Activated CD8-positive, alpha-beta T cell treated with anti-CD3 and anti-CD28 coated beads, Interleukin-2, amount 10 ng/mL, durations not matched to agents 7 days and 5 days (primary cell): ENCODE results near the gene ARNT2. TPM values are rescaled to one million over a fixed set of nuclear protein-coding genes. Genes with fewer than 3 reads are reported as not detected.
"Not testable (repeated sequence)": the region's sequence is repeated elsewhere in the genome, so short reads cannot be mapped to it uniquely, and the experiment has no call there.

Experiments used
- ATAC-seq: fragments of 150-1000 bp; cut with Tn5 transposase; one replicate; pipeline ENCODE4 v1.10.0; 2021; ENCODE audit warnings: moderate library complexity
- CTCF ChIA-PET: fragments of 350-600 bp; sonication (Branson Sonifier 250); formaldehyde crosslinking; loops from one replicate; lab custom pipeline; 2021; ENCODE audit warnings: antibody characterized with exemption; lab: Charles Lee
- POLR2A ChIA-PET: fragments of 350-600 bp; sonication (Branson Sonifier 250); formaldehyde crosslinking; loops from one replicate; lab custom pipeline; 2021; ENCODE audit warnings: antibody characterized with exemption; lab: Charles Lee
- DNase-seq: peaks from one replicate; pipeline ENCODE4 v3.0.0-alpha.2; 2020
- H3K27ac Mint-ChIP-seq: one replicate; pipeline ENCODE4 v1.8.0; 2021; ENCODE audit warnings: mild to moderate bottlenecking, mixed read lengths
- H3K27me3 Mint-ChIP-seq: one replicate; pipeline ENCODE4 v1.8.0; 2021; ENCODE audit warnings: low read depth, mixed read lengths
- H3K36me3 Mint-ChIP-seq: one replicate; pipeline ENCODE4 v1.8.0; 2021; ENCODE audit warnings: low read depth, mixed read lengths
- H3K4me1 Mint-ChIP-seq: one replicate; pipeline ENCODE4 v1.8.0; 2021; ENCODE audit warnings: low read depth, mixed read lengths
- H3K4me3 Mint-ChIP-seq: one replicate; pipeline ENCODE4 v1.8.0; 2021; ENCODE audit warnings: mild to moderate bottlenecking, mixed read lengths
- H3K9me3 Mint-ChIP-seq: one replicate; pipeline ENCODE4 v1.8.0; 2022; ENCODE audit warnings: mixed read lengths; ENCODE audit not compliant: insufficient read depth
- total RNA-seq, 2 experiments: library from RNA; stranded (reverse); gene quantifications; one replicate each; pipeline ENCODE4 v1.2.3, GENCODE V29; 2021

The ARNT2 gene
- total RNA-seq, 2 experiments from 2014 or later = not detected

- no peak overlapping the region for H3K27ac Mint-ChIP-seq
- H3K36me3 Mint-ChIP-seq = no peaks in the 10 kb centered on the region
- POLR2A ChIA-PET = no interaction called here
- peaks cover 4% of the 10 kb centered on the region for H3K27me3 Mint-ChIP-seq
- H3K4me1 Mint-ChIP-seq = no peaks in the 10 kb centered on the region
- no peaks in the 10 kb centered on the region for H3K9me3 Mint-ChIP-seq
- ATAC-seq (no peak), DNase-seq (no peak)
- CTCF ChIA-PET = no interaction called here
- H3K4me3 Mint-ChIP-seq = no peak overlapping the region
Measured at GRCh38 chr15:80633221-80633620, 229.0 kb downstream of the ARNT2 start.

DNA sequence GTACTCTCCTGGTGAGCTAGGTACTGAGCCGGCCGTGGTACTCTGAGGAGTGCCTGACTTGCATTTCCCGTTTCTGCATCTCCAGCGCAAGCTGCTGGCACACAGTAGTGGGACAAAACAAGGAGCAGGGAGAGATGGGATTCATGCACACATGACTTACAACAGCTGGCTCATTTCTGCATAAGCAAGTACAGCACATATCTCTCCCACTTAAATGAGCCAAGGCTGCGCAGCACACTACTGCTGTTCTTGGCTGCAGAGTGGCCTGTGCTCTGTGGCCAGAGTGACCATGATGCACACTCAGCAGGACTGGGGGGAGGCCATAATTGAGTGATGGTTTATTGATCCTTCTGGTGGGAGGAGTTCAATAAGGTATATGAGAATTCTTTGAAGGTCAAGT lies 231.8 kb downstream of the ARNT2 start:
- CTCF ChIA-PET = interaction anchor here (0.9 kb wide), 1 partner anchor 13 kb away, joined by 4 read pairs; no protein-coding TSS in a partner anchor
- Mint-ChIP-seq H3K9me3 (no peaks in the 10 kb centered on the region), H3K4me3 (no peak overlapping the region)

DNA sequence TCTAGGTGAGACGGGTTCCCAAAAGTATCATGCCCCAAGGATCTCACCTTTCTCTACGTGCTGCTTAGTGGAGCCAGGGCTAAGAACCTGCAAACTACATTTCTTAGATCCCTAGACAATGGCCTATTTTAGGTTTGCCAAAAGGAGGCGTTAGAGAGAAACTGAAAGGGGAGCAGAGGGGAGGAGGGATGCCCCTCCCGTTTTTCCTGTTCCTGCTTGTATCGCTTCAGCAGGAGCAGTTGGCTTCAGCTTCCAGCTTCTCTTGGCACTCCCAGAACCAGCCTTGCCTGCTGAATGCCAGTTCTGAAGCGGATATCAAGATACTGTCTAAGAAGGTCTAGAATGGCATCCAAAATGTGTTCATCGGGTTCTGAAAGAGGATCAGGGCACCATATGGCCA lies 232.5 kb downstream of the ARNT2 start:
- ATAC-seq = no peak
- Mint-ChIP-seq H3K4me3 (no peak overlapping the region), H3K9me3 (no peaks in the 10 kb centered on the region), H3K36me3 (no peaks in the 10 kb centered on the region), H3K27ac (no peak overlapping the region), H3K4me1 (no peaks in the 10 kb centered on the region), H3K27me3 (peaks cover 4% of the 10 kb centered on the region)
- no peak for DNase-seq
- POLR2A ChIA-PET = no interaction called here
- CTCF ChIA-PET = no interaction called here

More for the DNA sequence above, 231.8 kb downstream of the ARNT2 start:
- no peaks in the 10 kb centered on the region for H3K36me3 Mint-ChIP-seq
- peaks cover 4% of the 10 kb centered on the region for H3K27me3 Mint-ChIP-seq
- ATAC-seq (no peak), DNase-seq (no peak)
- no peak overlapping the region for H3K27ac Mint-ChIP-seq
- POLR2A ChIA-PET = no interaction called here
- no peaks in the 10 kb centered on the region for H3K4me1 Mint-ChIP-seq

- Mint-ChIP-seq H3K9me3 (no peaks in the 10 kb centered on the region), H3K27me3 (peaks cover 4% of the 10 kb centered on the region), H3K27ac (no peak overlapping the region), H3K36me3 (no peaks in the 10 kb centered on the region), H3K4me3 (no peak overlapping the region), H3K4me1 (no peaks in the 10 kb centered on the region)
- ATAC-seq = no peak
- no peak for DNase-seq
- ChIA-PET POLR2A (no interaction called here), CTCF (no interaction called here)
Measured at GRCh38 chr15:80637747-80638146, 233.6 kb downstream of the ARNT2 start.

DNA sequence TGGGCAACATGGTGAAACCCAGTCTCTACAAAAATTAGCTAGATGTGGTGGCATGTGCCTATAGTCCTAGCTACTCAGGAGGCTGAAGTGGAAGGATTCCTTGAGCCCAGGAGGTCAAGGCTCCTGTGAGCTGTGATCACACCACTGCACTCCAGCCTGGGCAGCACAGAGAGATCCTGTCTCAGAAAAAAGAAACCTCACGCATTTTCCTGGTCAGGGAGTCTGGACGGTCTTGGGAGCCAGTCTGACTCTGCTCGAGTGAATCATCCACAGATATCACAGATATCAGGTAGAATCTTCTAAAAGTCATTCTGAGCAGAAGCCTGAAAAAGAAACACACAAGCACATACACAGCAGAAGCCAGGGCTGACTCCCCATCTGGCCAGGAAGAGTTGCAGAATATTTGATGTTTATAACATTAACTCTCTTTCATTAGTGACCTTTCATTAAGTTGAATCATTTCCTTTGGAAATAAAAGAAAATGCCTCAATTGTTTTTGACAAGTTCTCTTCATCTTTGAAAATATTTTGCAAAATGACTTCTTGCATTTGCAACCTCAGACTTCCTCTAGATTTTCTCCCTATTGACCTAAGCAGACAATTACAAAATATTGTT lies 234.5 kb downstream of the ARNT2 start:
- H3K27me3 Mint-ChIP-seq = peaks cover 6% of the 10 kb centered on the region
- no peaks in the 10 kb centered on the region for H3K9me3 Mint-ChIP-seq
- no peak overlapping the region for H3K27ac Mint-ChIP-seq
- H3K4me1 Mint-ChIP-seq = no peaks in the 10 kb centered on the region
- no peak for ATAC-seq
- no peak overlapping the region for H3K4me3 Mint-ChIP-seq
- H3K36me3 Mint-ChIP-seq = no peaks in the 10 kb centered on the region
- DNase-seq = no peak
- ChIA-PET POLR2A (no interaction called here), CTCF (no interaction called here)

DNA sequence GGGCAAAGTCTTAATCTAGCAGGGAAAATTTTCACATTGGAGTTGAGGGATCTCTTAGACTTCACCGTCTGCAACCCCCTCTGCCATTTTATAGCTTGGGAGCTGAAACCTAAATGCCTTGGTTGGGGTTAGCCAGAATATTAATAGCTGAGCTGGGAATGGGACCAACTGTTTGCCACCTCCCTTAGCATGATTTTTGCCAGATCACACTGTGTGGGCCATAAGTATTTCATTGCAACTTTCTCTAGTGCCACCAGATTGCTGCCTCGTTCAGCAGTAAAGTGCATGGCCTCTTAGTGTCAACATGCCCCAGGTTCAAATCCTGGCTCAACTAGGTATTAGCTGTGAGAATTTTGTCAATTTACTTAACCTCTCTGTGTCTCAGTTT lies 235.0 kb downstream of the ARNT2 start:
- peaks cover 7% of the 10 kb centered on the region for H3K27me3 Mint-ChIP-seq
- ATAC-seq (no peak), DNase-seq (no peak)
- H3K36me3 Mint-ChIP-seq = no peaks in the 10 kb centered on the region
- no peak overlapping the region for H3K4me3 Mint-ChIP-seq
- H3K27ac Mint-ChIP-seq = no peak overlapping the region
- H3K4me1 Mint-ChIP-seq = no peaks in the 10 kb centered on the region
- POLR2A ChIA-PET = no interaction called here
- no peaks in the 10 kb centered on the region for H3K9me3 Mint-ChIP-seq
- CTCF ChIA-PET = no interaction called here

DNA sequence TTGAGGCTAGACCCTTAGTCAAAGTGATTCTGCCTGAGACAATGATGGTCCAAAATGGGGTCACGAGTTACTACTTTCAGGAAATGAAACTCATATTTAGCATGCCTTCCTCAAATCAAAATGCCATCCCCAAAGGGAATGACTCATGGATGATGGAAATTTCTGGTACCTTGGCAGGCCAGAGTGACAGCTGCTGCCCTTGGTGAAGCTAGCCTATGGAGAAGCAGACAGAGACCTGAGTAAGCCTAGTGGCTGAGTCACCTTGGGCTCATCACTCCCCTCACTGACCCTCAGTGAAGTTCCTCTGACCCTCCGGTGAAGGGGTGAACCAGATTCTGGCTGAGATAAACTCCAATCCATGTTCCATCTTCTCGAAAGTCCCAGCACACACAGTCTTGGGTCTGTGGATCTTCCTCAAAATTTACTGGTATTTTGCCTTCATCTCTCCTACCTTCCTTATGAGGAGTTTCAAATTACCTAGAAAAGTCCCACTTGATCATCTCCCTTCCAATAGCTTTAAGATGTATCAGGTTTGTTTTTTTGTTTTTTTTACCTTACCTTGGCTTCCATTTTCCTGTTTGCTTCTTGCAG lies 236.4 kb downstream of the ARNT2 start:
- ChIA-PET POLR2A (no interaction called here), CTCF (no interaction called here)
- peaks cover 7% of the 10 kb centered on the region for H3K27me3 Mint-ChIP-seq
- no peak overlapping the region for H3K4me3 Mint-ChIP-seq
- ATAC-seq = no peak
- DNase-seq = no peak
- H3K27ac Mint-ChIP-seq = no peak overlapping the region
- H3K9me3 Mint-ChIP-seq = no peaks in the 10 kb centered on the region
- peaks cover 4% of the 10 kb centered on the region for H3K4me1 Mint-ChIP-seq
- H3K36me3 Mint-ChIP-seq = no peaks in the 10 kb centered on the region

DNA sequence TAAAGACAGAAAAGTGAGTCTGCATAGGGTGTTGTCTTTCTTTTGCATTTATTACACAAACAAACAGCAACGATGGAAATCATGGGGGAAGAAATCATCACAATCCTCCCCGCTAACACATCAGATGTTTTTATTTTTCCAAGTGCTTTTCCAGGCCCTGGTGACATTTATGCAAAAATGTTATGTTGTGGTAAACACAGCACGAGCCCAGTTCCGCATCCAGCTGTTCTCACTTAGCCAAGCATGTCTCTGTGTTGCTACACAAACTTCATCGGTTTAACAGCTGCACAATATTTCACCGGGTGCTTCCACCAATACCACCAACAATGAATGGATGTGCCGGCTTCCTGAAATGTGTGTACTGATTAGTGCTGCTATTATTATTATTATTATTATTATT lies 237.2 kb downstream of the ARNT2 start:
- no peaks in the 10 kb centered on the region for H3K36me3 Mint-ChIP-seq
- no peak for DNase-seq
- peaks cover 6% of the 10 kb centered on the region for H3K4me1 Mint-ChIP-seq
- no peak overlapping the region for H3K27ac Mint-ChIP-seq
- POLR2A ChIA-PET = no interaction called here
- no peaks in the 10 kb centered on the region for H3K9me3 Mint-ChIP-seq
- peaks cover 3% of the 10 kb centered on the region for H3K27me3 Mint-ChIP-seq
- no peak overlapping the region for H3K4me3 Mint-ChIP-seq
- ATAC-seq = no peak
- CTCF ChIA-PET = no interaction called here

GRCh38 chr15:80643431-80643951 lies 239.3 kb downstream of the ARNT2 start:
- ATAC-seq = no peak
- Mint-ChIP-seq H3K9me3 (peaks cover 5% of the 10 kb centered on the region), H3K4me1 (peaks cover 6% of the 10 kb centered on the region), H3K4me3 (no peak overlapping the region), H3K36me3 (no peaks in the 10 kb centered on the region), H3K27me3 (peaks cover 2% of the 10 kb centered on the region), H3K27ac (no peak overlapping the region)
- ChIA-PET CTCF (no interaction called here), POLR2A (no interaction called here)
- no peak for DNase-seq

- Mint-ChIP-seq H3K4me3 (no peak overlapping the region), H3K27ac (no peak overlapping the region), H3K4me1 (peaks cover 6% of the 10 kb centered on the region), H3K27me3 (peaks cover 2% of the 10 kb centered on the region), H3K36me3 (no peaks in the 10 kb centered on the region), H3K9me3 (peaks cover 5% of the 10 kb centered on the region)
- no peak for ATAC-seq
- POLR2A ChIA-PET = no interaction called here
- CTCF ChIA-PET = interaction anchor here (0.8 kb wide), 1 partner anchor 621 kb away, joined by 3 read pairs; no protein-coding TSS in a partner anchor
- DNase-seq = no peak
Measured at GRCh38 chr15:80645494-80646065, 241.4 kb downstream of the ARNT2 start.

GRCh38 chr15:80647424-80647823 lies 243.2 kb downstream of the ARNT2 start:
- H3K4me1 Mint-ChIP-seq, H3K36me3 Mint-ChIP-seq, H3K27me3 Mint-ChIP-seq, H3K9me3 Mint-ChIP-seq, POLR2A ChIA-PET, ATAC-seq, DNase-seq, H3K27ac Mint-ChIP-seq, H3K4me3 Mint-ChIP-seq, CTCF ChIA-PET: not testable (repeated sequence)
